OCI-LY1 (cell line): ENCODE results near the gene SKP1.

ENCODE experiments used
- H2AFZ ChIP-seq: fragments of 200-600 bp; sonication (generic), shearing (Covaris generic); 2 replicates; pipeline ENCODE4 v1.6.0; 2014; ENCODE audit warnings: antibody characterized with exemption, mild to moderate bottlenecking, low read length
- H3F3A ChIP-seq: fragments of 200-600 bp; sonication (generic), shearing (Covaris generic); 2 replicates; pipeline ENCODE4 v1.6.0; 2014; ENCODE audit warnings: mild to moderate bottlenecking, antibody characterized with exemption, low read length, moderate library complexity; ENCODE audit not compliant: insufficient read depth
- H3K27ac ChIP-seq: fragments of 200-600 bp; sonication (generic); 2 replicates; pipeline ENCODE4 v1.5.1; 2014; ENCODE audit warnings: low read length, mixed run types, mild to moderate bottlenecking, low read depth; ENCODE audit not compliant: poor library complexity, severe bottlenecking
- H3K27me3 ChIP-seq: fragments of 200-600 bp; sonication (generic); 2 replicates; pipeline ENCODE4 v1.6.0; 2014; ENCODE audit warnings: antibody characterized with exemption, mild to moderate bottlenecking, low read length, moderate library complexity; ENCODE audit not compliant: insufficient read depth
- H3K36me3 ChIP-seq: fragments of 200-600 bp; sonication (generic); 2 replicates; pipeline ENCODE4 v1.6.1; 2014; ENCODE audit warnings: mild to moderate bottlenecking, antibody characterized with exemption, low read length, moderate library complexity, mixed read lengths; ENCODE audit not compliant: insufficient read depth
- H3K4me1 ChIP-seq: fragments of 200-600 bp; sonication (generic); 2 replicates; pipeline ENCODE4 v1.5.1; 2014; ENCODE audit warnings: mild to moderate bottlenecking, low read length, moderate library complexity; ENCODE audit not compliant: insufficient read depth, severe bottlenecking
- H3K4me2 ChIP-seq: fragments of 200-600 bp; sonication (generic), shearing (Covaris generic); 2 replicates; pipeline ENCODE4 v1.6.1; 2014; ENCODE audit warnings: low read length
- H3K4me3 ChIP-seq: fragments of 200-600 bp; sonication (generic); 2 replicates; pipeline ENCODE4 v1.5.1; 2014; ENCODE audit warnings: low read length, low read depth, mild to moderate bottlenecking, mixed read lengths; ENCODE audit not compliant: poor library complexity, severe bottlenecking
- H3K79me2 ChIP-seq: fragments of 200-600 bp; shearing (Covaris generic); 2 replicates; pipeline ENCODE4 v1.6.1; 2016; ENCODE audit warnings: mixed run types, low read length, mixed read lengths; ENCODE audit not compliant: insufficient read depth
- H3K9ac ChIP-seq: fragments of 200-600 bp; sonication (generic), shearing (Covaris generic); 2 replicates; pipeline ENCODE4 v1.6.1; 2014; ENCODE audit warnings: mild to moderate bottlenecking, low read length, mixed read lengths
- H3K9me2 ChIP-seq: fragments of 200-600 bp; sonication (generic), shearing (Covaris generic); 2 replicates; pipeline ENCODE4 v1.6.1; 2014; ENCODE audit warnings: low read depth, mild to moderate bottlenecking, low read length, mixed read lengths
- H3K9me3 ChIP-seq: fragments of 200-600 bp; shearing (Covaris generic); 2 replicates; pipeline ENCODE4 v1.6.1; 2014; ENCODE audit warnings: low read length, mixed read lengths
- H4K20me1 ChIP-seq: fragments of 200-600 bp; sonication (generic), shearing (Covaris generic); 2 replicates; pipeline ENCODE4 v1.6.0; 2016; ENCODE audit warnings: mild to moderate bottlenecking, low read length; ENCODE audit not compliant: insufficient read depth
- CTCF ChIP-seq: fragments of 200-600 bp; sonication (generic), shearing (Covaris generic); IDR thresholded peaks from 2 replicates; pipeline ENCODE4 v1.5.1; 2017; ENCODE audit warnings: mild to moderate bottlenecking, antibody characterized with exemption, low read length, moderate library complexity, mixed read lengths
- EZH2 ChIP-seq: fragments of 200-600 bp; sonication (generic), shearing (Covaris generic); IDR thresholded peaks from 2 replicates; pipeline ENCODE4 v1.8.0; 2017; ENCODE audit warnings: borderline replicate concordance, mixed run types, mild to moderate bottlenecking, antibody characterized with exemption, low read length, moderate library complexity, mixed read lengths

The SKP1 gene

DNA sequence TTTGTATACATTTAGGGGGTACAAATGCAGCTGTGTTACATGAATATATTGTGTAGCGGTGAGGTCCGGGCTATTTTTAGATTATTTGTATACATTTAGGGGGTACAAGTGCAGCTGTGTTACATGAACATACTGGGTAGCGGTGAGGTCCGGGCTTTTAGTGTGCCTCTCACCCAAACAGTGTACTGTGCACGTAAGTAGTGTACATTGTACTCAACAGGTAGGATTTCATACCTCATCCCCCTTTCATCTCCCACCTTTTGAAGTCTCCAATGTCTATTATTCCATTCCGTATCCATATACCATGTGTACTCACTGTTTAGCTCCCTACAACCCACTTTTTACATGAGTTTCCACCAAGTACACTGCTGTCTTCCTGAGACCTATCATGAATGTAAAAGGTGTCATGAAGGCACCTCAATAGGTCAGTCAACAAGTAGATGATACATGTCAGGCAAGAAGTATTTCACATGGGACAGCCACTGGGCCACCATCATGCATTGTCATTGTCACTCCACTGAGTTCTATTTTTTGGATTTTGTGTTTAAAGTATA, 27.7 kb downstream of the SKP1 start:
- no peak overlapping the region for H2AFZ ChIP-seq
- no peaks in the 10 kb centered on the region for H3K79me2 ChIP-seq
- no peaks in the 10 kb centered on the region for H3K4me1 ChIP-seq
- H3K9ac ChIP-seq = no peak overlapping the region
- no peak overlapping the region for H3K4me2 ChIP-seq
- no peaks in the 10 kb centered on the region for H3K9me3 ChIP-seq
- H3K27ac ChIP-seq = no peak overlapping the region
- TF ChIP-seq CTCF (no peak), EZH2 (no peak)
- no peaks in the 10 kb centered on the region for H3F3A ChIP-seq
- no peaks in the 10 kb centered on the region for H3K27me3 ChIP-seq
- no peaks in the 10 kb centered on the region for H4K20me1 ChIP-seq
- H3K4me3 ChIP-seq = no peak overlapping the region
- H3K36me3 ChIP-seq = peaks cover 49% of the 10 kb centered on the region
- no peaks in the 10 kb centered on the region for H3K9me2 ChIP-seq

DNA sequence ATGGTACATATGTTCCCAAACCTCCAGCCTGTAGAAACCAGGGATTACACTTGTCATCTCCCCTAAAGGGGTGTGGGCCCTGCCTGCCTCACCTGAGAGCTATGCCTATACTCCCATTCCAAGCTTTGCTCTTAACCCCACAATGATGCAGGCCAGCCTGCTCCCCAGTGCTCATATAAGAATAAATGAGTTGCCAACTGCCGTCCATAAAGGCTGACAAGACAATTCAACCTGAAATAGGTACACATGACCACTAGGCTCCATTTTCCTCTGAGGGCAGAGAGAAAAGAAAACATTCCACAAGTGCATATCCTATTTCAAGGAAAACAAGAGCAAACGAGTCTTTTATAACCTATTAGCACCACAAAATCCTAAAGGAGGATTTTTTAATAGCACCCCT, 28.4 kb downstream of the SKP1 start:
- Histone ChIP-seq H2AFZ (no peak overlapping the region), H3K36me3 (peaks cover 48% of the 10 kb centered on the region), H3K4me3 (no peak overlapping the region), H3K4me2 (no peak overlapping the region), H3K4me1 (no peaks in the 10 kb centered on the region), H3K9me3 (no peaks in the 10 kb centered on the region), H3K79me2 (no peaks in the 10 kb centered on the region), H3K9ac (no peak overlapping the region), H3K27me3 (no peaks in the 10 kb centered on the region), H3K27ac (no peak overlapping the region), H4K20me1 (no peaks in the 10 kb centered on the region), H3F3A (no peaks in the 10 kb centered on the region), H3K9me2 (no peaks in the 10 kb centered on the region)
- no peak for TF ChIP-seq EZH2
- no peak for TF ChIP-seq CTCF

GRCh38 chr5:134146651-134147518, 29.9 kb downstream of the SKP1 start:
- no peak overlapping the region for H2AFZ ChIP-seq
- no peaks in the 10 kb centered on the region for H3K27me3 ChIP-seq
- H3K4me2 ChIP-seq = no peak overlapping the region
- no peaks in the 10 kb centered on the region for H3F3A ChIP-seq
- no peak overlapping the region for H3K27ac ChIP-seq
- H3K4me1 ChIP-seq = no peaks in the 10 kb centered on the region
- TF ChIP-seq EZH2 (no peak), CTCF (no peak)
- no peaks in the 10 kb centered on the region for H3K79me2 ChIP-seq
- H3K9me2 ChIP-seq = no peaks in the 10 kb centered on the region
- no peaks in the 10 kb centered on the region for H4K20me1 ChIP-seq
- H3K9me3 ChIP-seq = no peaks in the 10 kb centered on the region
- H3K9ac ChIP-seq = no peak overlapping the region
- H3K4me3 ChIP-seq = no peak overlapping the region
- peaks cover 35% of the 10 kb centered on the region for H3K36me3 ChIP-seq
